ENCODE measurements around the gene CD36. TPM values are rescaled to one million over a fixed set of nuclear protein-coding genes. Genes with fewer than 3 reads are reported as not detected.
A peak's percentile ranks its signal among the peaks of the same experiment; 100 is the strongest.

The CD36 gene
- total RNA-seq, 1 donor = 22.8 TPM

- TF ChIP-seq, protein P1, sequence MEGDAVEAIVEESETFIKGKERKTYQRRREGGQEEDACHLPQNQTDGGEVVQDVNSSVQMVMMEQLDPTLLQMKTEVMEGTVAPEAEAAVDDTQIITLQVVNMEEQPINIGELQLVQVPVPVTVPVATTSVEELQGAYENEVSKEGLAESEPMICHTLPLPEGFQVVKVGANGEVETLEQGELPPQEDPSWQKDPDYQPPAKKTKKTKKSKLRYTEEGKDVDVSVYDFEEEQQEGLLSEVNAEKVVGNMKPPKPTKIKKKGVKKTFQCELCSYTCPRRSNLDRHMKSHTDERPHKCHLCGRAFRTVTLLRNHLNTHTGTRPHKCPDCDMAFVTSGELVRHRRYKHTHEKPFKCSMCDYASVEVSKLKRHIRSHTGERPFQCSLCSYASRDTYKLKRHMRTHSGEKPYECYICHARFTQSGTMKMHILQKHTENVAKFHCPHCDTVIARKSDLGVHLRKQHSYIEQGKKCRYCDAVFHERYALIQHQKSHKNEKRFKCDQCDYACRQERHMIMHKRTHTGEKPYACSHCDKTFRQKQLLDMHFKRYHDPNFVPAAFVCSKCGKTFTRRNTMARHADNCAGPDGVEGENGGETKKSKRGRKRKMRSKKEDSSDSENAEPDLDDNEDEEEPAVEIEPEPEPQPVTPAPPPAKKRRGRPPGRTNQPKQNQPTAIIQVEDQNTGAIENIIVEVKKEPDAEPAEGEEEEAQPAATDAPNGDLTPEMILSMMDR (IDR thresholded peaks at IDR 0.05; ENCODE audit: extremely low read depth, low read depth, low read length) = no peak
- Histone ChIP-seq H3K36me3 (ENCODE audit: insufficient read depth, low read length) (no peaks in the 10 kb centered on the region), H3K4me2 (ENCODE audit: insufficient read depth, low read length) (peak overlapping the region; percentile 51), H4K20me1 (ENCODE audit: insufficient read depth, low read length) (no peaks in the 10 kb centered on the region), H3K9me3 (ENCODE audit: low read depth, low read length) (no peaks in the 10 kb centered on the region), H3K4me1 (ENCODE audit: insufficient read depth, low read length) (peaks cover 15% of the 10 kb centered on the region), H3K79me2 (ENCODE audit: insufficient read depth, low read length) (no peaks in the 10 kb centered on the region), H3K4me3 (ENCODE audit: insufficient read depth, low read length) (no peak overlapping the region), H2AFZ (ENCODE audit: low read length) (peak overlapping the region; percentile 23), H3K27me3 (ENCODE audit: insufficient read depth, low read length) (no peaks in the 10 kb centered on the region), H3K27ac (ENCODE audit: low read depth, low read length) (peak overlapping the region; percentile 43)
- peak; percentile 55 for DNase-seq (ENCODE audit: insufficient read length, low spot score, missing footprints)
Observed at GRCh38 chr7:80699721-80700256, 61.3 kb downstream of the CD36 start.

DNA sequence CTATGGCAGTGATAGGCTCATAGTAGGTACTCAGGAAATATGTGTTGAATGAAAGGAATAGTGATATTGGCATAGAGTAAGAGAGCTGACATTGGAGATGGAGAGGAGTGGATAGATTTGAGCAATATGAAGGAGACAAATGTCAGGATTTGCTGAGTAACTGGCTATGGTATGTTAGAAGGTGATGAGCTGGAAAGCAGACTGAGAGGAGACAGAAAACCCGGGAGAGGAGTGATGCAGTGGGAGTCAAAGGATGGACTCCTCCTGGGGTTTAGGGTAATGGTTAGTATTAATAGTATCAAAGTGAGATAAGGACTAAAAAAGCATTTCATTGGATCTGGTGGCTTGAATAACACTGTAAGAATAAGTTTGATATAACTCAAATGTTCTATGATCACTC lies 64.8 kb downstream of the CD36 start:
- Histone ChIP-seq H3K27ac (ENCODE audit: low read depth, low read length) (no peak overlapping the region), H3K4me2 (ENCODE audit: insufficient read depth, low read length) (no peak overlapping the region), H3K27me3 (ENCODE audit: insufficient read depth, low read length) (no peaks in the 10 kb centered on the region), H3K9me3 (ENCODE audit: low read depth, low read length) (no peaks in the 10 kb centered on the region), H3K79me2 (ENCODE audit: insufficient read depth, low read length) (no peaks in the 10 kb centered on the region), H4K20me1 (ENCODE audit: insufficient read depth, low read length) (no peaks in the 10 kb centered on the region), H3K4me1 (ENCODE audit: insufficient read depth, low read length) (peaks cover 18% of the 10 kb centered on the region), H2AFZ (ENCODE audit: low read length) (no peak overlapping the region), H3K4me3 (ENCODE audit: insufficient read depth, low read length) (no peak overlapping the region), H3K36me3 (ENCODE audit: insufficient read depth, low read length) (no peaks in the 10 kb centered on the region)
- TF ChIP-seq, protein P1 (IDR thresholded peaks at IDR 0.05; ENCODE audit: extremely low read depth, low read depth, low read length) = no peak
- DNase-seq (ENCODE audit: insufficient read length, low spot score, missing footprints) = no peak

DNA sequence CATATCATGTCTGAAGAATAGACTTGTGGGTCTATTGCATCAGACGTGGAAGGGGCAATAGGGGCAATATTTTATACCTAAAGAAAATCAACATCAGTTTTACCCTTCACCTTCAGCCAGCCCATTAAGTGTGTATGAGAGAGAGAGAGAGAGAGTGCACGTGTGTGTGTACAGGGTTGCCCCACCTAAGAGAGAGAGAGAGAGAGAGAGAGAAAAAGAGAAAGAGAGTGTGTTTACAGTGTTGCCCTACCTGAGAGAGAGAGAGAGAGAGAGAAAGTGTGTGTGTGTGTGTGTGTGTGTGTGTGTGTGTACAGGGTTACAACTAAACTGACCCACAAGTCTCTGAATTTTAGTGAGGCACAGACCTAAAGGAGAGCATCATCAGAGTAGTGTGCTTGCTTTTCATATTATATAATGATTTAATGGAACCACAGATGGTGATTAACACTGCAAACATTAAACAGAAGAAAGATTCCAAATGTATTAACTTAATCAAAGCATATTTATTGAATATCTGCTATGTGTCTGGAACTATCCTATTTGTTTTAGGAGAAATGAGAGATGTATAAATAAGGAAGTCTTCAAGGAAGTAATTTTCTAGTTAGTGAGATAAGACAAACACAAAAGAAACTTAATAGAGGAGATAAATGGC lies 66.8 kb downstream of the CD36 start:
- Histone ChIP-seq H3K36me3 (ENCODE audit: insufficient read depth, low read length) (no peaks in the 10 kb centered on the region), H3K4me1 (ENCODE audit: insufficient read depth, low read length) (peaks cover 6% of the 10 kb centered on the region), H3K79me2 (ENCODE audit: insufficient read depth, low read length) (no peaks in the 10 kb centered on the region), H3K9me3 (ENCODE audit: low read depth, low read length) (no peaks in the 10 kb centered on the region), H2AFZ (ENCODE audit: low read length) (peak overlapping the region; percentile 3), H4K20me1 (ENCODE audit: insufficient read depth, low read length) (no peaks in the 10 kb centered on the region), H3K4me2 (ENCODE audit: insufficient read depth, low read length) (no peak overlapping the region), H3K4me3 (ENCODE audit: insufficient read depth, low read length) (no peak overlapping the region), H3K27ac (ENCODE audit: low read depth, low read length) (no peak overlapping the region), H3K27me3 (ENCODE audit: insufficient read depth, low read length) (no peaks in the 10 kb centered on the region)
- DNase-seq (ENCODE audit: insufficient read length, low spot score, missing footprints) = no peak
- TF ChIP-seq, protein P1 (IDR thresholded peaks at IDR 0.05; ENCODE audit: extremely low read depth, low read depth, low read length) = no peak

- H3K27me3 ChIP-seq (ENCODE audit: insufficient read depth, low read length) = no peaks in the 10 kb centered on the region
- no peak for DNase-seq (ENCODE audit: insufficient read length, low spot score, missing footprints)
- H3K4me1 ChIP-seq (ENCODE audit: insufficient read depth, low read length) = peaks cover 11% of the 10 kb centered on the region
- H3K9me3 ChIP-seq (ENCODE audit: low read depth, low read length) = no peaks in the 10 kb centered on the region
- H3K4me3 ChIP-seq (ENCODE audit: insufficient read depth, low read length) = no peak overlapping the region
- no peaks in the 10 kb centered on the region for H3K36me3 ChIP-seq (ENCODE audit: insufficient read depth, low read length)
- H3K79me2 ChIP-seq (ENCODE audit: insufficient read depth, low read length) = no peaks in the 10 kb centered on the region
- H3K4me2 ChIP-seq (ENCODE audit: insufficient read depth, low read length) = no peak overlapping the region
- H3K27ac ChIP-seq (ENCODE audit: low read depth, low read length) = no peak overlapping the region
- H2AFZ ChIP-seq (ENCODE audit: low read length) = peak overlapping the region; percentile 54
- TF ChIP-seq, protein P1 (IDR thresholded peaks at IDR 0.05; ENCODE audit: extremely low read depth, low read depth, low read length) = no peak
- no peaks in the 10 kb centered on the region for H4K20me1 ChIP-seq (ENCODE audit: insufficient read depth, low read length)
Observed at GRCh38 chr7:80707318-80707717, 68.9 kb downstream of the CD36 start.

Measured in osteoblast (primary cell).